KG1 (cell line): ENCODE data around the gene ACLY.
"Not testable (repeated sequence)": the region's sequence is repeated elsewhere in the genome, so short reads cannot be mapped to it uniquely, and the experiment has no call there.

Experiments
- DNase-seq: peaks from one replicate; lab custom pipeline; 2025; lab: John Stamatoyannopoulos, UW

The ACLY gene

GRCh38 chr17:41829961-41830360 is 88.8 kb downstream of the ACLY start:
- not testable (repeated sequence) for DNase-seq

GRCh38 chr17:41825175-41825845 is 93.4 kb downstream of the ACLY start:
- DNase-seq: no peak

- no peak for DNase-seq
Observed at GRCh38 chr17:41824086-41824485, 94.7 kb downstream of the ACLY start.

- no peak for DNase-seq
Observed at GRCh38 chr17:41823580-41823979, 95.2 kb downstream of the ACLY start.

- DNase-seq: no peak
Observed at GRCh38 chr17:41823141-41823524, 95.6 kb downstream of the ACLY start.

GRCh38 chr17:41822216-41823140 is 96.3 kb downstream of the ACLY start:
- DNase-seq: no peak

- DNase-seq: no peak
Observed at GRCh38 chr17:41821776-41822175, 97.0 kb downstream of the ACLY start.

- DNase-seq: no peak
Observed at GRCh38 chr17:41818024-41818423, 100.7 kb downstream of the ACLY start.
